Neural cell (in vitro differentiated cells): ENCODE results near the gene USP7. TPM values are rescaled to one million over a fixed set of nuclear protein-coding genes. Genes with fewer than 3 reads are reported as not detected.

Source experiments
- H2AFZ ChIP-seq: fragments of 200-600, 300-800 bp; sonication (generic), shearing (Covaris generic); 2 replicates; pipeline ENCODE4 v1.6.0; 2014; ENCODE audit warnings: low read depth, mild to moderate bottlenecking, antibody characterized with exemption, low read length, moderate library complexity
- H3F3A ChIP-seq: fragments of 200-600 bp; shearing (Covaris generic); 2 replicates; pipeline ENCODE4 v1.6.1; 2016; ENCODE audit warnings: mild to moderate bottlenecking, moderate library complexity, mixed read lengths, antibody characterized with exemption, low read length; ENCODE audit not compliant: insufficient read depth, poor library complexity, severe bottlenecking
- H3K27ac ChIP-seq: fragments of 200-600, 300-800 bp; sonication (generic), shearing (Covaris generic); 2 replicates; pipeline ENCODE4 v1.5.1; 2014; ENCODE audit warnings: mild to moderate bottlenecking, low read length, moderate library complexity
- H3K27me3 ChIP-seq: fragments of 300-800, 200-600 bp; sonication (generic), shearing (Covaris generic); 2 replicates; pipeline ENCODE4 v1.6.0; 2014; ENCODE audit warnings: mild to moderate bottlenecking, low read depth, low read length, moderate library complexity; ENCODE audit not compliant: insufficient read depth
- H3K36me3 ChIP-seq: fragments of 300-800, 200-600 bp; sonication (generic), shearing (Covaris generic); 2 replicates; pipeline ENCODE4 v1.5.1; 2014; ENCODE audit warnings: mild to moderate bottlenecking, antibody characterized with exemption, low read length, moderate library complexity; ENCODE audit not compliant: insufficient read depth
- H3K4me2 ChIP-seq: fragments of 300-800, 200-600 bp; sonication (generic), shearing (Covaris generic); 2 replicates; pipeline ENCODE4 v1.6.0; 2014; ENCODE audit warnings: mild to moderate bottlenecking, low read length
- H3K4me3 ChIP-seq: fragments of 300-800, 200-600 bp; sonication (generic), shearing (Covaris generic); 2 replicates; pipeline ENCODE4 v1.5.1; 2014; ENCODE audit warnings: mild to moderate bottlenecking, low read length, moderate library complexity
- H3K79me2 ChIP-seq: fragments of 200-600 bp; shearing (Covaris generic); replicated peaks from 2 replicates; pipeline ENCODE4 v1.6.0; 2014; ENCODE audit warnings: mild to moderate bottlenecking, low read length, moderate library complexity; ENCODE audit not compliant: insufficient read depth
- H3K9ac ChIP-seq: fragments of 300-800, 200-600 bp; sonication (generic), shearing (Covaris generic); 2 replicates; pipeline ENCODE4 v1.6.1; 2016; ENCODE audit warnings: mild to moderate bottlenecking, low read length, mixed read lengths
- H3K9me2 ChIP-seq: fragments of 200-600 bp; shearing (Covaris generic); 2 replicates; pipeline ENCODE4 v1.6.1; 2016; ENCODE audit warnings: mild to moderate bottlenecking, low read length, mixed read lengths; ENCODE audit not compliant: insufficient read depth
- H3K9me3 ChIP-seq: fragments of 200-600, 300-800 bp; sonication (generic), shearing (Covaris generic); 2 replicates; pipeline ENCODE4 v1.6.1; 2016; ENCODE audit warnings: mild to moderate bottlenecking, mixed run types, low read length, moderate library complexity, mixed read lengths
- H4K20me1 ChIP-seq: fragments of 200-600 bp; shearing (Covaris generic); 2 replicates; pipeline ENCODE4 v1.6.1; 2016; ENCODE audit warnings: mild to moderate bottlenecking, mixed run types; ENCODE audit not compliant: insufficient read depth
- EP300 ChIP-seq: fragments of 450-650 bp; conservative IDR thresholded peaks from 2 replicates; pipeline ENCODE4 v1.6.1; 2014; ENCODE audit warnings: antibody characterized with exemption, mild to moderate bottlenecking, moderate library complexity; ENCODE audit not compliant: poor library complexity, severe bottlenecking
- EZH2 ChIP-seq: fragments of 200-600, 300-800 bp; shearing (Covaris generic), sonication (generic); IDR thresholded peaks from 2 replicates; pipeline ENCODE4 v1.6.1; 2014; ENCODE audit warnings: antibody characterized with exemption, low read length, borderline replicate concordance, mild to moderate bottlenecking; ENCODE audit not compliant: insufficient read depth, poor library complexity, severe bottlenecking
- MXI1 ChIP-seq: fragments of 450-650 bp; conservative IDR thresholded peaks from 2 replicates; pipeline ENCODE4 v1.6.1; 2014; ENCODE audit warnings: antibody characterized with exemption, mild to moderate bottlenecking; ENCODE audit not compliant: poor library complexity, severe bottlenecking
- POLR2AphosphoS5 ChIP-seq: IDR thresholded peaks from 2 replicates; pipeline ENCODE4 v1.6.1; 2012
- RAD21 ChIP-seq: fragments of 450-650 bp; conservative IDR thresholded peaks from 2 replicates; pipeline ENCODE4 v1.6.1; 2014; ENCODE audit warnings: antibody characterized with exemption, mild to moderate bottlenecking, moderate library complexity
- SMC3 ChIP-seq: fragments of 450-650 bp; conservative IDR thresholded peaks from 2 replicates; pipeline ENCODE4 v1.6.1; 2014; ENCODE audit warnings: antibody characterized with exemption, mild to moderate bottlenecking, moderate library complexity; ENCODE audit not compliant: poor library complexity
- TAF1 ChIP-seq: IDR thresholded peaks from 2 replicates; pipeline ENCODE4 v1.6.1; 2012; ENCODE audit warnings: low read depth
- polyA plus RNA-seq: library from polyadenylated mRNA; depleted of rRNA; stranded (reverse); fragments of >200 nt; gene quantifications from 2 replicates; pipeline ENCODE4 v1.2.3, GENCODE V29; 2014
- TF ChIP-seq, protein P1 (sequence below): fragments of 450-650 bp; IDR thresholded peaks from 2 replicates; pipeline ENCODE4 v1.5.1; 2014; ENCODE audit warnings: antibody characterized with exemption, mild to moderate bottlenecking, moderate library complexity; ENCODE audit not compliant: poor library complexity, severe bottlenecking
- TF ChIP-seq, protein P2 (sequence below): IDR thresholded peaks from 2 replicates; pipeline ENCODE4 v1.6.1; 2012; ENCODE audit warnings: borderline replicate concordance

USP7 gene
- polyA plus RNA-seq, 1 donor from 2014 or later, result 52.5 TPM

DNA sequence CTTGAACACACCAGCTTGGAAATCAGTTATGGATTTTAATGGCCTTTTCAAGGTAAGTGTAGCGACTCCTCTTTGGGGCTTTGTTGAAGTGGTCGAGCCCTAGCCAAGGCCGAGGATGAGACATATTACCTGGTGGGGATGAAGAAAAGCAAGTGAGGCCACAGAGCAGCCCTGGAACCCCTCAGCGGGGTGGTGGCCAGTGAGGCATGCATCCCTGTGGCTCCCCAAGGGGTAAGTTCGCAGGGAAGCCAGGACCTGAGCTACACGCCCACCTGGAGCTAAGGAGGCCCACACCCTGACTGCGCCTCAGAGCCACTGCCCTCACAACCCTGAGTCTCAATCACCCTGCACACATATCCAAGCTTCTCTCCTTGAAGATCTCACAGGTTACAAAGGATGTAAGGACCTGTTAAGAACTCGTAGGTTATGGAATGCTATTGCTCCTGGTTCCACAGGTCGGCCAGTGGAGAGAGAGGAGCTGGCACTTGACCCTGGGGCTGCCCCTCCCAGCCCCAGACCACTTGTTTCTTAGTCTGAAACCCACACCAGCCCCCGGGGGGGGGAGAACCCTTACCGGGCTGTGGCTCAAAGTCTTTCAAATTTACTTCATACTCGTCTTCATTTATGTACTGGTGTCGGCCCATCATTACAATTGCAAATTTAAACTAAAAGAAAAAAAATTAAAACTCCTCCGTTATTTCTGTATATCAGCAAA lies 69.6 kb downstream of the USP7 start:
- H2AFZ ChIP-seq, result no peak overlapping the region
- no peaks in the 10 kb centered on the region for H3K27me3 ChIP-seq
- H3K27ac ChIP-seq, result no peak overlapping the region
- H3K36me3 ChIP-seq, result peaks cover 13% of the 10 kb centered on the region
- H4K20me1 ChIP-seq, result no peaks in the 10 kb centered on the region
- H3K4me3 ChIP-seq, result no peak overlapping the region
- H3K79me2 ChIP-seq, result no peaks in the 10 kb centered on the region
- no peaks in the 10 kb centered on the region for H3K9me3 ChIP-seq
- TF ChIP-seq SMC3, result no peak
- TF ChIP-seq, protein P1, sequence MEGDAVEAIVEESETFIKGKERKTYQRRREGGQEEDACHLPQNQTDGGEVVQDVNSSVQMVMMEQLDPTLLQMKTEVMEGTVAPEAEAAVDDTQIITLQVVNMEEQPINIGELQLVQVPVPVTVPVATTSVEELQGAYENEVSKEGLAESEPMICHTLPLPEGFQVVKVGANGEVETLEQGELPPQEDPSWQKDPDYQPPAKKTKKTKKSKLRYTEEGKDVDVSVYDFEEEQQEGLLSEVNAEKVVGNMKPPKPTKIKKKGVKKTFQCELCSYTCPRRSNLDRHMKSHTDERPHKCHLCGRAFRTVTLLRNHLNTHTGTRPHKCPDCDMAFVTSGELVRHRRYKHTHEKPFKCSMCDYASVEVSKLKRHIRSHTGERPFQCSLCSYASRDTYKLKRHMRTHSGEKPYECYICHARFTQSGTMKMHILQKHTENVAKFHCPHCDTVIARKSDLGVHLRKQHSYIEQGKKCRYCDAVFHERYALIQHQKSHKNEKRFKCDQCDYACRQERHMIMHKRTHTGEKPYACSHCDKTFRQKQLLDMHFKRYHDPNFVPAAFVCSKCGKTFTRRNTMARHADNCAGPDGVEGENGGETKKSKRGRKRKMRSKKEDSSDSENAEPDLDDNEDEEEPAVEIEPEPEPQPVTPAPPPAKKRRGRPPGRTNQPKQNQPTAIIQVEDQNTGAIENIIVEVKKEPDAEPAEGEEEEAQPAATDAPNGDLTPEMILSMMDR, result no peak
- no peak for TF ChIP-seq POLR2AphosphoS5
- TF ChIP-seq, protein P2, sequence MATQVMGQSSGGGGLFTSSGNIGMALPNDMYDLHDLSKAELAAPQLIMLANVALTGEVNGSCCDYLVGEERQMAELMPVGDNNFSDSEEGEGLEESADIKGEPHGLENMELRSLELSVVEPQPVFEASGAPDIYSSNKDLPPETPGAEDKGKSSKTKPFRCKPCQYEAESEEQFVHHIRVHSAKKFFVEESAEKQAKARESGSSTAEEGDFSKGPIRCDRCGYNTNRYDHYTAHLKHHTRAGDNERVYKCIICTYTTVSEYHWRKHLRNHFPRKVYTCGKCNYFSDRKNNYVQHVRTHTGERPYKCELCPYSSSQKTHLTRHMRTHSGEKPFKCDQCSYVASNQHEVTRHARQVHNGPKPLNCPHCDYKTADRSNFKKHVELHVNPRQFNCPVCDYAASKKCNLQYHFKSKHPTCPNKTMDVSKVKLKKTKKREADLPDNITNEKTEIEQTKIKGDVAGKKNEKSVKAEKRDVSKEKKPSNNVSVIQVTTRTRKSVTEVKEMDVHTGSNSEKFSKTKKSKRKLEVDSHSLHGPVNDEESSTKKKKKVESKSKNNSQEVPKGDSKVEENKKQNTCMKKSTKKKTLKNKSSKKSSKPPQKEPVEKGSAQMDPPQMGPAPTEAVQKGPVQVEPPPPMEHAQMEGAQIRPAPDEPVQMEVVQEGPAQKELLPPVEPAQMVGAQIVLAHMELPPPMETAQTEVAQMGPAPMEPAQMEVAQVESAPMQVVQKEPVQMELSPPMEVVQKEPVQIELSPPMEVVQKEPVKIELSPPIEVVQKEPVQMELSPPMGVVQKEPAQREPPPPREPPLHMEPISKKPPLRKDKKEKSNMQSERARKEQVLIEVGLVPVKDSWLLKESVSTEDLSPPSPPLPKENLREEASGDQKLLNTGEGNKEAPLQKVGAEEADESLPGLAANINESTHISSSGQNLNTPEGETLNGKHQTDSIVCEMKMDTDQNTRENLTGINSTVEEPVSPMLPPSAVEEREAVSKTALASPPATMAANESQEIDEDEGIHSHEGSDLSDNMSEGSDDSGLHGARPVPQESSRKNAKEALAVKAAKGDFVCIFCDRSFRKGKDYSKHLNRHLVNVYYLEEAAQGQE, result no peak
- TF ChIP-seq TAF1, result no peak
- no peak for TF ChIP-seq EP300
- TF ChIP-seq MXI1, result no peak
- TF ChIP-seq RAD21, result no peak
- TF ChIP-seq EZH2, result no peak
- H3K4me2 ChIP-seq, result no peak overlapping the region
- H3K9ac ChIP-seq, result no peak overlapping the region
- H3F3A ChIP-seq, result no peaks in the 10 kb centered on the region
- no peaks in the 10 kb centered on the region for H3K9me2 ChIP-seq

DNA sequence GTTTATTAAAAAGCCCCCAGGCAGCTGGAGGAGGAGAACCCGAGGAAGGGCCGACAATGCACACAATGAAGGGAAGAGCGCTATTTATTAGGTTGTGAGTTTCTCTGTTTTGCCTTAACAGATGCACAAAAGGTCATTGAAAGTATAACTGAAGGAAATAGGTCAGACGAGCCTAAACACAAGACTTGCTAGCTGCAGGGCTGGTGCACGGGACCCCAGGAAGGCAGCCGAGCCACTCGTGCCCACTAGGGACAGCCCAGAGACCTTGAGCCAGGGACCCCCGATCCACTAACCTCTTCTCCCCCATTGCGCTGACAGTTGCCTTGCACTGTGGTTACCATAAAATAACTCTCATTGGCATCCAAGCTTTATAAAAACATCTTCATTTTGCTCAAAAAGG lies 70.3 kb downstream of the USP7 start:
- TF ChIP-seq, protein P2, result no peak
- TF ChIP-seq EZH2 (no peak), TAF1 (no peak), SMC3 (no peak), EP300 (no peak), POLR2AphosphoS5 (no peak), MXI1 (no peak), RAD21 (no peak)
- TF ChIP-seq, protein P1, result no peak
- Histone ChIP-seq H3K9me3 (no peaks in the 10 kb centered on the region), H3K79me2 (no peaks in the 10 kb centered on the region), H2AFZ (no peak overlapping the region), H3F3A (no peaks in the 10 kb centered on the region), H3K27me3 (no peaks in the 10 kb centered on the region), H3K36me3 (peaks cover 13% of the 10 kb centered on the region), H3K9me2 (no peaks in the 10 kb centered on the region), H4K20me1 (no peaks in the 10 kb centered on the region), H3K9ac (no peak overlapping the region), H3K4me2 (no peak overlapping the region), H3K4me3 (no peak overlapping the region), H3K27ac (no peak overlapping the region)
